Endothelial cell (in vitro differentiated cells): ENCODE measurements around the gene TP53BP1. TPM values are rescaled to one million over a fixed set of nuclear protein-coding genes. Genes with fewer than 3 reads are reported as not detected.
A peak's percentile ranks its signal among the peaks of the same experiment; 100 is the strongest.

Experiments
- DNase-seq: peaks from one replicate; pipeline ENCODE4 v3.0.0; 2021; ENCODE audit warnings: low spot score
- H3K27ac Mint-ChIP-seq: one replicate; pipeline ENCODE4 v1.8.0; 2021; ENCODE audit warnings: mixed read lengths, inconsistent platforms; ENCODE audit not compliant: unreplicated experiment
- H3K27me3 Mint-ChIP-seq: one replicate; pipeline ENCODE4 v1.8.0; 2021; ENCODE audit warnings: mild to moderate bottlenecking, moderate library complexity, mixed read lengths, inconsistent platforms; ENCODE audit not compliant: unreplicated experiment
- H3K36me3 Mint-ChIP-seq: one replicate; pipeline ENCODE4 v1.8.0; 2021; ENCODE audit warnings: mild to moderate bottlenecking, low read depth, mixed read lengths, inconsistent platforms; ENCODE audit not compliant: unreplicated experiment
- H3K4me1 Mint-ChIP-seq: one replicate; pipeline ENCODE4 v1.8.0; 2021; ENCODE audit warnings: mild to moderate bottlenecking, mixed read lengths, inconsistent platforms; ENCODE audit not compliant: unreplicated experiment
- H3K4me3 Mint-ChIP-seq: one replicate; pipeline ENCODE4 v1.8.0; 2021; ENCODE audit warnings: mild to moderate bottlenecking, mixed read lengths, inconsistent platforms; ENCODE audit not compliant: unreplicated experiment
- H3K9me3 Mint-ChIP-seq: one replicate; pipeline ENCODE4 v1.8.0; 2021; ENCODE audit warnings: mixed read lengths, inconsistent platforms; ENCODE audit not compliant: unreplicated experiment
- total RNA-seq: library from RNA; stranded (reverse); fragmentation: NEBNext Ultra II Directional; extraction: Animal tissue kit (Norgen Biotek cat#: 25700); gene quantifications from one replicate; pipeline ENCODE4 v1.2.1, GENCODE V29; 2021; ENCODE audit not compliant: unreplicated experiment
- TF ChIP-seq, protein P1 (sequence below): fragments of 200-600 bp; sonication (generic); IDR thresholded peaks from one replicate; pipeline ENCODE4 v1.5.0; 2021; ENCODE audit warnings: antibody characterized with exemption; ENCODE audit not compliant: unreplicated experiment

Gene TP53BP1
- total RNA-seq, 1 donor from 2014 or later, result 97.5 TPM

DNA sequence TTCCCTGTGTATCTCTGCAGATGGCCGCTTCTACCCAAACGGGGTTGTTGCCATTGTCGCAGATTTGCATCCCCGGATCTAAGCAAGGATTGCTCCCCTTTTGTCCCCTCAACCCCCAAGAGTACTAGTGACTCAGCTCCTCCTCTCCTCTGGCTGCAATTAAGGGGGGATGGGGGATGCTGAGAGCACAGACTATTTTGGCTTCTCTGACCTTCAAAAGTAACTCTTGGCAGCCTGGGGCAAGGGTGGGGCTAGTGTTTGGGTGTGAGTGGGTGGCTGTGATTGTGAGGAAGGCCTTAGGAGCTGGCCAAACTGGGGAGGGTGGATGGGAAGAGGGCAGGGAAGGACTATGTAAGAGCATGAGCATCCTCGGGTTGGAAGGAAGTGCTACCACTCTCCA, 23.2 kb upstream of the TP53BP1 start:
- Mint-ChIP-seq H3K27me3 (peaks cover 37% of the 10 kb centered on the region), H3K4me1 (peaks cover 24% of the 10 kb centered on the region), H3K9me3 (no peaks in the 10 kb centered on the region), H3K36me3 (peaks cover 4% of the 10 kb centered on the region), H3K27ac (peak overlapping the region; percentile 4), H3K4me3 (no peak overlapping the region)
- TF ChIP-seq, protein P1, sequence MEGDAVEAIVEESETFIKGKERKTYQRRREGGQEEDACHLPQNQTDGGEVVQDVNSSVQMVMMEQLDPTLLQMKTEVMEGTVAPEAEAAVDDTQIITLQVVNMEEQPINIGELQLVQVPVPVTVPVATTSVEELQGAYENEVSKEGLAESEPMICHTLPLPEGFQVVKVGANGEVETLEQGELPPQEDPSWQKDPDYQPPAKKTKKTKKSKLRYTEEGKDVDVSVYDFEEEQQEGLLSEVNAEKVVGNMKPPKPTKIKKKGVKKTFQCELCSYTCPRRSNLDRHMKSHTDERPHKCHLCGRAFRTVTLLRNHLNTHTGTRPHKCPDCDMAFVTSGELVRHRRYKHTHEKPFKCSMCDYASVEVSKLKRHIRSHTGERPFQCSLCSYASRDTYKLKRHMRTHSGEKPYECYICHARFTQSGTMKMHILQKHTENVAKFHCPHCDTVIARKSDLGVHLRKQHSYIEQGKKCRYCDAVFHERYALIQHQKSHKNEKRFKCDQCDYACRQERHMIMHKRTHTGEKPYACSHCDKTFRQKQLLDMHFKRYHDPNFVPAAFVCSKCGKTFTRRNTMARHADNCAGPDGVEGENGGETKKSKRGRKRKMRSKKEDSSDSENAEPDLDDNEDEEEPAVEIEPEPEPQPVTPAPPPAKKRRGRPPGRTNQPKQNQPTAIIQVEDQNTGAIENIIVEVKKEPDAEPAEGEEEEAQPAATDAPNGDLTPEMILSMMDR, result no peak
- no peak for DNase-seq

DNA sequence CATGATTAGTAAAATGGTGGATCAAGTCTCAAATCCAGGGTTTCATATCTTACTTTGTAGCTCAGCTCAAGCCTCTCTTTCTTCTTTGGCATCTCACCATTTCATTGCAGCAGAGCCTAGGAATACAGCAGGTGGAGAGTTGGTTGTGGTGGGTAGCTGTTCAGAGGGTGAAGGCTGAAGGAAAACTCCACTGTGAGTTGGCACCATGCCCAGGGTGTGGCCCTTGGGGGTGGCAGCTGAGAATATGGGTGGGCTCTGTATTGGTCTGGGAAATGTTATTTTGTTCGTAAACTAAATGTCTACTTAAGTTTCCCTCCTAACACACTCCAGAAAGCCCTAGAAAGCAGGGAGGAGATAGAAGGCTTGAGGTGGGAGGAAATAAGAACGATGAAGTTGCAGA, 22.8 kb upstream of the TP53BP1 start:
- Mint-ChIP-seq H3K36me3 (peaks cover 5% of the 10 kb centered on the region), H3K4me1 (peaks cover 25% of the 10 kb centered on the region), H3K4me3 (no peak overlapping the region), H3K27me3 (peaks cover 37% of the 10 kb centered on the region), H3K27ac (no peak overlapping the region), H3K9me3 (no peaks in the 10 kb centered on the region)
- TF ChIP-seq, protein P1, result no peak
- no peak for DNase-seq

DNA sequence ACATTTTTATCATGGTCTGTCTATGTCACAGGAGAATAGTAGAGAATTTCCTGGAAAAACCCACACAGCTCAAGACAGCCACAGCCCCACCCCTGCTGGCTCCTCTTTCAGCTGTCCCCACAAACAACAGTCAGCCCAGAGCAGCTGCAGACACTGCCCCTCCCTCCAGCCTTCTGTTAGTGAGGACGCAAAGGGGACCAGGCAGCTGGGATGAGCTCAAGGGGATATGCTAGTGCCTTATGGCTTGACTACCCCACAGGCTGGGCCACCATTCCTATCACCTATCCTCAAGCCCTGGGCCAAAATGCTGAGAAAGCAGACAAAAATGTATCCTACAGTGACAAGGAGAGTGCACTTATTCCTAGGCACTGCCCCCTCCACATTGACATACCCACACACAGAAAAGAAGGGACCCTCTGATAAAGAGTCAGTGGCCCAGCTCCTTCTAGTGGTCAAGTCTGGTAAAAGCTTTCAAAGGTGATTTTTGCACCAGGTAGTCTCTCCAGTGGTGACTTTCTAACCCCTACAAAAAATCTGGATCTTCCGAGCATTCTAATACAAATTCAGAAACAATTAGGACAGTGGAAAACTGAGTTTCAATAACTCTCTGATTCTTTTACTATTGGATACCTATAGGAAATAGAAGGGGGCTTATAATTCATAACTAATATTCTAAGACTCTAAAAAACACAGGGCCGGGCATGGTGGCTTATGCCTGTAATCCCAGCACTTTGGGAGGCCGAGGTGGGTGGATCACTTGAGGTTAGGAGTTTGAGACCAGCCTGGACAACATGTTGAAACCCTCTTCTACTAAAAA, 21.5 kb upstream of the TP53BP1 start:
- Mint-ChIP-seq H3K27ac (no peak overlapping the region), H3K36me3 (peaks cover 9% of the 10 kb centered on the region), H3K4me3 (no peak overlapping the region), H3K27me3 (peaks cover 37% of the 10 kb centered on the region), H3K9me3 (no peaks in the 10 kb centered on the region), H3K4me1 (peaks cover 21% of the 10 kb centered on the region)
- no peak for DNase-seq
- TF ChIP-seq, protein P1, result peak; percentile 63

DNA sequence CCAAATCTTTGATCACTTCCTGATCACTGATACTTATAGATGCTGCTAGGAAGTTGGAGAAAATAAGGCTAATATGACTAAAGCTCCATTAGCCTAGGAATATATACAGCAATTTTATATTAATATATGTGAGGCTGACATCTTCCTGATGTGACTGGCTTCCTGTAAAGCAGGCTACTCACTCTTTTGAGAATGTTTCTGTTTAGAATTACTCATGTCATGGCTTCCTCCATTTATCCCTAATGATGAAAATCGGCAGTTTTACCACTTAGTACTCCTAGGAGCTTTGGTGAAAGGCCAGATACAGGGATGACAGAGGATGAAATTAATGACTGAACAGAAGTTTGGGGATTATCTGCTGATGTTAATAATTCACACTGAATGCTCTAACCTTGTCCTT, 20.6 kb upstream of the TP53BP1 start:
- no peak for DNase-seq
- Mint-ChIP-seq H3K36me3 (peaks cover 9% of the 10 kb centered on the region), H3K27me3 (peaks cover 29% of the 10 kb centered on the region), H3K4me1 (peaks cover 21% of the 10 kb centered on the region), H3K9me3 (no peaks in the 10 kb centered on the region), H3K27ac (no peak overlapping the region), H3K4me3 (no peak overlapping the region)
- TF ChIP-seq, protein P1, result no peak

DNA sequence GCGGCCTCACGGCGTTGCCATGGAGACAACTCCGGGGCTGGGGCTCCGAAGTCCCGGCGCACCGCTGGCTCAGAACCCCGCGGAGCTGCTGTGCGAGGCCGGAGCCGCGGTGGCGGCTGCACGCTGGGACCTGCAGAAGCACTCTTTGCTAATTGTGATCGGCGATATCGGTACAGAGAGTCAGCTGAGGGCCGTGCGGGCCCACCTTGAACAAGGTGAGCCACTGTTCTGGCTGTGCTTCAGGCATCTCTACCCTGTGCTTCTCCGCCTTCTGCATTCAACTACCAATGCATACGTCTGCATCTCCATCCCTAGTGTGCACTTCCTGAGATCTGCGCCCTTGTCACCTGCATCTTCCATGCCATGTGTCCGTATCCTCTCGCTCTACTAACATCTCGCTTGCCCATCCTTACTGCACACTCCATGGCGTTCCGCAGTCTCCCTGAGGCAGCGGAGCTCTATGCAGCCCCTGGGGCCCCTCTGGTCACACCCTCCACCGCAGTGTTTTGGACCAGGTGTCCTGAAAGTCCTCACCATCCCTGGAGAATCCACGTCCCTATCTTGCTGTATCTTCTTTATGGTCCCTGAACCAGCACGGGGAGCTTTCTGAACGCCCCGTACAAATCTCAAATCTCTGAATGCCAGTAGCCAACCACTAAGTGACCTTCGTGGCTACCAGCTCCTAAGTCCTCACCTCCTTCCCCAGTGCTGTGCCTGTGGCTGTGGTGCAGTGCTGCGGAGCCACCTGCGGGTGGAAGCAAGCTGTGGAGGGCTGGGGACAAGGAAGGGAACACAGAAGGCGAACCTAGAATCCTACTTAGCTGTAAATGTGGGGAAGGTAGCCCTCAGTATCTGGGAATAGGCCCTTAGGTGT, 18.3 kb upstream of the TP53BP1 start:
- H3K9me3 Mint-ChIP-seq, result no peaks in the 10 kb centered on the region
- H3K27ac Mint-ChIP-seq, result peak overlapping the region; percentile 88
- H3K4me1 Mint-ChIP-seq, result peaks cover 12% of the 10 kb centered on the region
- peaks cover 9% of the 10 kb centered on the region for H3K36me3 Mint-ChIP-seq
- peak overlapping the region; percentile 93 for H3K4me3 Mint-ChIP-seq
- TF ChIP-seq, protein P1, result no peak
- DNase-seq, result peak; percentile 46
- H3K27me3 Mint-ChIP-seq, result peaks cover 20% of the 10 kb centered on the region
